H9 (cell line): ENCODE results near the gene CDH4. TPM values are rescaled to one million over a fixed set of nuclear protein-coding genes. Genes with fewer than 3 reads are reported as not detected.

Experiments
- DNase-seq: peaks from one replicate; pipeline ENCODE4 v3.0.0-alpha.2; 2017
- H2AFZ ChIP-seq: one replicate; pipeline ENCODE4 v1.6.1; 2013; ENCODE audit warnings: mild to moderate bottlenecking, low read length, control low read depth, moderate library complexity
- H2AK5ac ChIP-seq: 2 replicates; pipeline ENCODE4 v1.6.1; 2013; ENCODE audit warnings: low read length, control low read depth, mixed read lengths; ENCODE audit not compliant: insufficient read length
- H2BK120ac ChIP-seq: one replicate; pipeline ENCODE4 v1.6.1; 2013; ENCODE audit warnings: low read depth, mild to moderate bottlenecking, low read length, control low read depth, inconsistent platforms; ENCODE audit not compliant: poor library complexity, severe bottlenecking
- H2BK12ac ChIP-seq: 2 replicates; pipeline ENCODE4 v1.6.1; 2013; ENCODE audit warnings: low read length, control low read depth, mixed read lengths, low read depth; ENCODE audit not compliant: insufficient read length
- H2BK15ac ChIP-seq: 2 replicates; pipeline ENCODE4 v1.6.1; 2013; ENCODE audit warnings: low read depth, low read length, control low read depth
- H2BK20ac ChIP-seq: one replicate; pipeline ENCODE4 v1.6.1; 2013; ENCODE audit warnings: low read depth, mild to moderate bottlenecking, low read length, control low read depth, inconsistent platforms; ENCODE audit not compliant: poor library complexity, severe bottlenecking
- H2BK5ac ChIP-seq: 2 replicates; pipeline ENCODE4 v1.6.1; 2013; ENCODE audit warnings: low read length, control low read depth, mixed read lengths; ENCODE audit not compliant: insufficient read length
- H3K14ac ChIP-seq: 2 replicates; pipeline ENCODE4 v1.6.1; 2013; ENCODE audit warnings: low read length, control low read depth; ENCODE audit not compliant: insufficient read depth
- H3K18ac ChIP-seq: 2 replicates; pipeline ENCODE4 v1.6.1; 2013; ENCODE audit warnings: low read depth, mild to moderate bottlenecking, mixed read lengths, low read length, control low read depth; ENCODE audit not compliant: insufficient read length
- H3K23ac ChIP-seq: 2 replicates; pipeline ENCODE4 v1.6.1; 2013; ENCODE audit warnings: low read length, control low read depth, mixed read lengths, low read depth; ENCODE audit not compliant: insufficient read length
- H3K23me2 ChIP-seq: 2 replicates; pipeline ENCODE4 v1.6.1; 2013; ENCODE audit warnings: low read depth, mild to moderate bottlenecking, mixed read lengths, low read length, control low read depth; ENCODE audit not compliant: insufficient read length, poor library complexity, severe bottlenecking
- H3K27ac ChIP-seq: 2 replicates; pipeline ENCODE4 v1.5.1; 2013; ENCODE audit warnings: low read length, control low read depth, mixed read lengths, low read depth; ENCODE audit not compliant: insufficient read length
- H3K27me3 ChIP-seq: 2 replicates; pipeline ENCODE4 v1.6.1; 2013; ENCODE audit warnings: low read length, control low read depth, inconsistent platforms; ENCODE audit not compliant: insufficient read depth
- H3K4ac ChIP-seq: 2 replicates; pipeline ENCODE4 v1.6.1; 2013; ENCODE audit warnings: low read depth, mild to moderate bottlenecking, control low read depth, inconsistent platforms, low read length, moderate library complexity
- H3K4me1 ChIP-seq: 2 replicates; pipeline ENCODE4 v1.6.1; 2013; ENCODE audit warnings: low read length, control low read depth, inconsistent platforms; ENCODE audit not compliant: insufficient read depth
- H3K4me2 ChIP-seq: 2 replicates; pipeline ENCODE4 v1.6.1; 2013; ENCODE audit warnings: low read length, control low read depth, mixed read lengths; ENCODE audit not compliant: insufficient read length, insufficient read depth
- H3K56ac ChIP-seq: 2 replicates; pipeline ENCODE4 v1.6.1; 2013; ENCODE audit warnings: low read depth, mild to moderate bottlenecking, mixed read lengths, low read length, control low read depth; ENCODE audit not compliant: insufficient read length
- H3K79me1 ChIP-seq: 2 replicates; pipeline ENCODE4 v1.6.1; 2013; ENCODE audit warnings: low read depth, mild to moderate bottlenecking, moderate library complexity, low read length, control low read depth, inconsistent platforms; ENCODE audit not compliant: insufficient read depth, poor library complexity, severe bottlenecking
- H3K79me2 ChIP-seq: 2 replicates; pipeline ENCODE4 v1.6.1; 2013; ENCODE audit warnings: low read length, control low read depth, inconsistent platforms; ENCODE audit not compliant: insufficient read depth
- H3K9ac ChIP-seq: 2 replicates; pipeline ENCODE4 v1.6.1; 2013; ENCODE audit warnings: low read length, control low read depth, mixed read lengths; ENCODE audit not compliant: insufficient read length; ENCODE audit errors: extremely low read depth
- H3K9me3 ChIP-seq: one replicate; pipeline ENCODE4 v1.6.1; 2013; ENCODE audit warnings: low read depth, low read length, inconsistent platforms; ENCODE audit not compliant: control insufficient read depth
- H3T11ph ChIP-seq: one replicate; pipeline ENCODE4 v1.6.1; 2013; ENCODE audit warnings: mild to moderate bottlenecking, low read length, control low read depth, inconsistent platforms
- H4K20me1 ChIP-seq: one replicate; pipeline ENCODE4 v1.6.1; 2013; ENCODE audit not compliant: control insufficient read depth, insufficient read length, insufficient read depth
- H4K5ac ChIP-seq: 2 replicates; pipeline ENCODE4 v1.6.1; 2013; ENCODE audit warnings: low read depth, mild to moderate bottlenecking, mixed read lengths, low read length, control low read depth; ENCODE audit not compliant: insufficient read length
- H4K8ac ChIP-seq: replicated peaks from 2 replicates; pipeline ENCODE4 v1.6.1; 2013; ENCODE audit warnings: low read length, control low read depth, mixed read lengths, low read depth; ENCODE audit not compliant: insufficient read length
- H4K91ac ChIP-seq: 2 replicates; pipeline ENCODE4 v1.6.1; 2013; ENCODE audit warnings: low read depth, mild to moderate bottlenecking, moderate library complexity, mixed read lengths, low read length, control low read depth; ENCODE audit not compliant: insufficient read length
- H3K27ac Mint-ChIP-seq, 3 experiments: 2 replicates in 2 of 3; 3 replicates in 1 of 3; pipeline ENCODE4 v1.8.0; 2020 to 2021; ENCODE audit warnings: mixed read lengths in 3 of 3, mild to moderate bottlenecking in 1 of 3, moderate library complexity in 1 of 3
- H3K27me3 Mint-ChIP-seq: 2 replicates; pipeline ENCODE4 v1.8.0; 2021; ENCODE audit warnings: low read depth, mild to moderate bottlenecking, moderate library complexity, mixed read lengths
- H3K36me3 Mint-ChIP-seq, 3 experiments: 2 replicates in 2 of 3; 3 replicates in 1 of 3; pipeline ENCODE4 v1.8.0; 2020 to 2021; ENCODE audit warnings: low read depth in 3 of 3, mixed read lengths in 3 of 3; ENCODE audit not compliant: insufficient read depth in 1 of 3
- H3K4me1 Mint-ChIP-seq, 2 experiments: 2 replicates each; pipeline ENCODE4 v1.8.0; 2020; ENCODE audit warnings: mixed read lengths in 2 of 2
- H3K4me3 Mint-ChIP-seq, 2 experiments: 2 replicates in 1 of 2; 3 replicates in 1 of 2; pipeline ENCODE4 v1.8.0; 2020 to 2021; ENCODE audit warnings: mild to moderate bottlenecking in 2 of 2, mixed read lengths in 2 of 2, moderate library complexity in 1 of 2
- H3K9me3 Mint-ChIP-seq, 2 experiments: 2 replicates in 1 of 2; 3 replicates in 1 of 2; pipeline ENCODE4 v1.8.0; 2020; ENCODE audit warnings: mild to moderate bottlenecking in 2 of 2, mixed read lengths in 2 of 2, moderate library complexity in 1 of 2
- WGBS: extraction: QIAGEN DNeasy Blood & Tissue Kit; methylation state at CpG from one replicate; pipeline ENCODE4 v1.1.7; 2013; ENCODE audit warnings: missing lambda C conversion rate, low lambda C conversion rate, mixed read lengths; ENCODE audit not compliant: insufficient read length; ENCODE audit errors: extremely low coverage; 5-methylcytosine and 5-hydroxymethylcytosine counted together
- total RNA-seq: library from RNA; stranded (reverse); gene quantifications from 2 replicates; pipeline ENCODE4 v1.2.1, GENCODE V29; 2021
- TF ChIP-seq, protein P1 (sequence below): fragments of 200-600 bp; sonication (generic); conservative IDR thresholded peaks from 3 replicates; pipeline ENCODE4 v1.8.0; 2021; ENCODE audit warnings: antibody characterized with exemption, mild to moderate bottlenecking

Gene CDH4
- total RNA-seq, 1 experiment from 2014 or later: 3.0 TPM

DNA sequence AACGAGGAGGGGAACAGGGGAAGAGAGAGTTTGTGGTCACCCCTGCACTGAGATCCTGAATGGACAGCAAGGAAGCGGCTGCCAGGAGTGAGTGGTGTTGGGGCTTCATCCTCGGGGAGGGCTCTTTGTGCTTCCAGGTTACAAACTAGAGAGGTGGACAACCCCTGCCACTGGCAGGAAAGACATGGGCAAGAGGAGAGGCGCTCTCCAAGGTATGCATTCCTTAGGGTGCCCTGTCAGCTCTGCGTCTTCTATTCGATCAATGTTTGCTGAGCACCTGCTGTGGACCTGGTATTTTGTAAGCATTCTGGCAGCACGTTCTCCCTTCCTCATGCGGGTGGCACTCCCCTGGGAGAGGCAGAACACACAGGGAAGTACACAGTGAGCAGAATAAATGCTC lies 93.6 kb downstream of the CDH4 start:
- Histone ChIP-seq H3K4me1 (peaks cover 4% of the 10 kb centered on the region; the same call in 1 of the 2 replicates), H4K5ac (no peak overlapping the region), H4K8ac (no peak overlapping the region), H3K4me2 (no peak overlapping the region), H3T11ph (no peak overlapping the region), H3K79me2 (no peaks in the 10 kb centered on the region), H2BK120ac (no peak overlapping the region), H2BK15ac (no peak overlapping the region), H3K14ac (no peak overlapping the region), H2AFZ (no peak overlapping the region), H3K23ac (no peak overlapping the region), H2BK20ac (no peak overlapping the region), H3K27ac (no peak overlapping the region), H2BK12ac (no peak overlapping the region), H2AK5ac (no peak overlapping the region), H3K4ac (no peak overlapping the region), H2BK5ac (no peak overlapping the region), H3K79me1 (no peaks in the 10 kb centered on the region), H3K23me2 (no peaks in the 10 kb centered on the region), H4K20me1 (no peaks in the 10 kb centered on the region), H3K27me3 (no peaks in the 10 kb centered on the region; the same call in 1 of the 2 replicates), H4K91ac (no peak overlapping the region), H3K9me3 (no peaks in the 10 kb centered on the region), H3K9ac (no peak overlapping the region), H3K18ac (no peak overlapping the region), H3K56ac (no peak overlapping the region)
- H3K36me3 Mint-ChIP-seq: peaks cover 0 to 9% (median 4%) of the 10 kb centered on the region in 3 experiments; a peak in 4 of 7 replicates
- TF ChIP-seq, protein P1, sequence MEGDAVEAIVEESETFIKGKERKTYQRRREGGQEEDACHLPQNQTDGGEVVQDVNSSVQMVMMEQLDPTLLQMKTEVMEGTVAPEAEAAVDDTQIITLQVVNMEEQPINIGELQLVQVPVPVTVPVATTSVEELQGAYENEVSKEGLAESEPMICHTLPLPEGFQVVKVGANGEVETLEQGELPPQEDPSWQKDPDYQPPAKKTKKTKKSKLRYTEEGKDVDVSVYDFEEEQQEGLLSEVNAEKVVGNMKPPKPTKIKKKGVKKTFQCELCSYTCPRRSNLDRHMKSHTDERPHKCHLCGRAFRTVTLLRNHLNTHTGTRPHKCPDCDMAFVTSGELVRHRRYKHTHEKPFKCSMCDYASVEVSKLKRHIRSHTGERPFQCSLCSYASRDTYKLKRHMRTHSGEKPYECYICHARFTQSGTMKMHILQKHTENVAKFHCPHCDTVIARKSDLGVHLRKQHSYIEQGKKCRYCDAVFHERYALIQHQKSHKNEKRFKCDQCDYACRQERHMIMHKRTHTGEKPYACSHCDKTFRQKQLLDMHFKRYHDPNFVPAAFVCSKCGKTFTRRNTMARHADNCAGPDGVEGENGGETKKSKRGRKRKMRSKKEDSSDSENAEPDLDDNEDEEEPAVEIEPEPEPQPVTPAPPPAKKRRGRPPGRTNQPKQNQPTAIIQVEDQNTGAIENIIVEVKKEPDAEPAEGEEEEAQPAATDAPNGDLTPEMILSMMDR: no peak
- DNase-seq: no peak
- H3K27ac Mint-ChIP-seq: no peak overlapping the region
- no peak overlapping the region for H3K4me3 Mint-ChIP-seq
- no CpG with 5 or more reads among the region's 8 CpGs for WGBS
- peaks cover 12 to 13% of the 10 kb centered on the region in 2 experiments; a peak in 3 of 5 replicates for H3K9me3 Mint-ChIP-seq
- H3K4me1 Mint-ChIP-seq: peaks cover 23 to 31% of the 10 kb centered on the region in 2 experiments
- H3K27me3 Mint-ChIP-seq: peaks cover 89% of the 10 kb centered on the region
